Measurements from ENCODE around the gene ANO2. TPM values are rescaled to one million over a fixed set of nuclear protein-coding genes. Genes with fewer than 3 reads are reported as not detected.

The ANO2 gene
- total RNA-seq, 4 donors from 2014 or later, result 2.0 to 9.8 (median 4.9) TPM

- H3K4me1 ChIP-seq, result peaks cover 0 to 3% of the 10 kb centered on the region in 2 donors
- intact Hi-C loops (cut with DNase I; ENCODE audit: low total_unique reads), result no loop called here
- peaks cover 0 to 3% (median 0%) of the 10 kb centered on the region in 3 donors for H3K27me3 ChIP-seq
- no peaks in the 10 kb centered on the region for H3K9me3 ChIP-seq
- no peak for TF ChIP-seq POLR2A (IDR thresholded peaks at IDR 0.05)
- TF ChIP-seq, protein P1, sequence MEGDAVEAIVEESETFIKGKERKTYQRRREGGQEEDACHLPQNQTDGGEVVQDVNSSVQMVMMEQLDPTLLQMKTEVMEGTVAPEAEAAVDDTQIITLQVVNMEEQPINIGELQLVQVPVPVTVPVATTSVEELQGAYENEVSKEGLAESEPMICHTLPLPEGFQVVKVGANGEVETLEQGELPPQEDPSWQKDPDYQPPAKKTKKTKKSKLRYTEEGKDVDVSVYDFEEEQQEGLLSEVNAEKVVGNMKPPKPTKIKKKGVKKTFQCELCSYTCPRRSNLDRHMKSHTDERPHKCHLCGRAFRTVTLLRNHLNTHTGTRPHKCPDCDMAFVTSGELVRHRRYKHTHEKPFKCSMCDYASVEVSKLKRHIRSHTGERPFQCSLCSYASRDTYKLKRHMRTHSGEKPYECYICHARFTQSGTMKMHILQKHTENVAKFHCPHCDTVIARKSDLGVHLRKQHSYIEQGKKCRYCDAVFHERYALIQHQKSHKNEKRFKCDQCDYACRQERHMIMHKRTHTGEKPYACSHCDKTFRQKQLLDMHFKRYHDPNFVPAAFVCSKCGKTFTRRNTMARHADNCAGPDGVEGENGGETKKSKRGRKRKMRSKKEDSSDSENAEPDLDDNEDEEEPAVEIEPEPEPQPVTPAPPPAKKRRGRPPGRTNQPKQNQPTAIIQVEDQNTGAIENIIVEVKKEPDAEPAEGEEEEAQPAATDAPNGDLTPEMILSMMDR (IDR thresholded peaks at IDR 0.05 in 4 of 5, conservative IDR thresholded peaks at IDR 0.05 in 1 of 5), result no peak
- no peaks in the 10 kb centered on the region for H3K36me3 ChIP-seq
- H3K27ac ChIP-seq, result no peak overlapping the region
- ATAC-seq (no peak), DNase-seq (no peak)
- in situ Hi-C loops (cut with MboI; ENCODE audit: low sequenced_read_pairs in 4 of 4), result no loop called here
- no peak overlapping the region for H3K4me3 ChIP-seq
Observed at GRCh38 chr12:5637698-5638097, 307.4 kb downstream of the ANO2 start.

DNA sequence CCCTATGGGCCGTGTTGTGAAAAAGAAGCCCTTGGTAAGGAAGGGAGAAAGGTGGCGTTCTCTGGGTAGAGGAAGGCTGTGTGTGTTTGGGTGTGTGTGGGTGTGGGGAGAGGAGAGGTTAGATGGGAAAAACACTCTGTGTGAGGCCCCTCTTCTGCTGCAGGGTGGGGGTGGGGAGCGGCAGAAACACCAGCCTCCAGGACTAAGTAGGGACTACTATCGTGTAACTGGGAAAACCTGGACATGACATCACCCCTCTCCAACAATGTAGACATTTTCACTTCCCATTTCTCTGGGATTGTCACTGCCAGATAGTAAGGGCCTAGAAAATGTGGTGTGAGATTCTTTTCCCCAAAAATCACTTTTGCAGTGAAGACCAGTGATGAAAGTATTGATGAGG, 308.2 kb downstream of the ANO2 start:
- H3K4me1 ChIP-seq, result peaks cover 0 to 5% of the 10 kb centered on the region in 2 donors
- TF ChIP-seq, protein P1 (IDR thresholded peaks at IDR 0.05 in 4 of 5, conservative IDR thresholded peaks at IDR 0.05 in 1 of 5), result no peak
- TF ChIP-seq POLR2A (IDR thresholded peaks at IDR 0.05), result no peak
- in situ Hi-C loops (cut with MboI; ENCODE audit: low sequenced_read_pairs in 4 of 4), result no loop called here

GRCh38 chr12:5633106-5633505, 312.0 kb downstream of the ANO2 start:
- DNase-seq (no peak), ATAC-seq (no peak)
- Histone ChIP-seq H3K9me3 (no peaks in the 10 kb centered on the region), H3K27me3 (peaks cover 0 to 3% (median 0%) of the 10 kb centered on the region in 3 donors), H3K4me3 (no peak overlapping the region), H3K4me1 (peaks cover 0 to 5% of the 10 kb centered on the region in 2 donors), H3K36me3 (no peaks in the 10 kb centered on the region), H3K27ac (no peak overlapping the region)
- TF ChIP-seq POLR2A (IDR thresholded peaks at IDR 0.05), result no peak
- TF ChIP-seq, protein P1 (IDR thresholded peaks at IDR 0.05 in 4 of 5, conservative IDR thresholded peaks at IDR 0.05 in 1 of 5), result no peak
- in situ Hi-C loops (cut with MboI; ENCODE audit: low sequenced_read_pairs in 4 of 4) (no loop called here), intact Hi-C loops (cut with DNase I; ENCODE audit: low total_unique reads) (no loop called here)

More for the DNA sequence above, 308.2 kb downstream of the ANO2 start:
- ATAC-seq, result no peak
- no peaks in the 10 kb centered on the region for H3K36me3 ChIP-seq
- no peak for DNase-seq
- H3K27ac ChIP-seq, result no peak overlapping the region
- H3K27me3 ChIP-seq, result peaks cover 0 to 3% (median 0%) of the 10 kb centered on the region in 3 donors
- intact Hi-C loops (cut with DNase I; ENCODE audit: low total_unique reads), result no loop called here
- H3K4me3 ChIP-seq, result no peak overlapping the region
- H3K9me3 ChIP-seq, result no peaks in the 10 kb centered on the region

- no peak for ATAC-seq
Observed at GRCh38 chr12:5632453-5632852, 312.6 kb downstream of the ANO2 start.

More at GRCh38 chr12:5632453-5632852, 312.6 kb downstream of the ANO2 start:
- intact Hi-C loops (cut with DNase I; ENCODE audit: low total_unique reads) (no loop called here), in situ Hi-C loops (cut with MboI; ENCODE audit: low sequenced_read_pairs in 4 of 4) (no loop called here)
- H3K36me3 ChIP-seq, result no peaks in the 10 kb centered on the region
- peaks cover 0 to 3% (median 0%) of the 10 kb centered on the region in 3 donors for H3K27me3 ChIP-seq
- no peaks in the 10 kb centered on the region for H3K9me3 ChIP-seq
- TF ChIP-seq, protein P1 (IDR thresholded peaks at IDR 0.05 in 4 of 5, conservative IDR thresholded peaks at IDR 0.05 in 1 of 5), result no peak
- TF ChIP-seq POLR2A (IDR thresholded peaks at IDR 0.05), result no peak
- H3K4me1 ChIP-seq, result peaks cover 0 to 5% of the 10 kb centered on the region in 2 donors
- no peak overlapping the region for H3K4me3 ChIP-seq
- no peak for DNase-seq
- no peak overlapping the region for H3K27ac ChIP-seq
